ENCODE data around the gene ADSL. TPM values are rescaled to one million over a fixed set of nuclear protein-coding genes. Genes with fewer than 3 reads are reported as not detected.

The ADSL gene
- total and polyA plus RNA-seq, 2 of the 4 experiments (the other 2 are of a cell fraction), result 93.6 to 229 TPM

- ATAC-seq (ENCODE audit: low read depth) (no peak), DNase-seq (no peak)
- Histone ChIP-seq H4K5ac (ENCODE audit: low read depth, low read length) (no peak overlapping the region), H3K4me2 (ENCODE audit: low read depth, low read length) (no peak overlapping the region), H4K91ac (ENCODE audit: insufficient read depth, low read depth, low read length) (no peak overlapping the region), H3K4me3 (ENCODE audit: insufficient read depth, low read depth, low read length) (no peak overlapping the region), H3K79me1 (ENCODE audit: low read depth in 1 of 2, low read length in 2 of 2) (peaks cover 40 to 78% of the 10 kb centered on the region in 2 experiments), H3K56ac (ENCODE audit: extremely low read depth, insufficient read depth, low read length) (no peak overlapping the region), H2BK20ac (ENCODE audit: low read depth, low read length) (no peak overlapping the region), H2BK120ac (ENCODE audit: low read depth, low read length) (no peak overlapping the region), H4K20me1 (ENCODE audit: insufficient read depth, low read length) (peaks cover 33% of the 10 kb centered on the region; the same call in 1 of the 2 replicates), H3K4me1 (ENCODE audit: control insufficient read depth, insufficient read depth, low read length) (peaks cover 2% of the 10 kb centered on the region), H4K8ac (ENCODE audit: low read depth in 2 of 2, low read length in 2 of 2) (no peak overlapping the region), H3K9ac (ENCODE audit: low read depth, low read length) (no peak overlapping the region), H2AK9ac (replicated peaks; ENCODE audit: low read depth, low read length, poor library complexity) (no peak overlapping the region), H3K18ac (ENCODE audit: low read depth, low read length) (no peak overlapping the region), H3K9me3 (ENCODE audit: control insufficient read depth, insufficient read depth, low read length) (no peaks in the 10 kb centered on the region), H3K36me3 (ENCODE audit: control insufficient read depth, insufficient read depth, low read length) (peaks cover 1% of the 10 kb centered on the region; the same call in 1 of the 2 replicates), H3K14ac (replicated peaks; ENCODE audit: low read depth, low read length) (no peak overlapping the region), H2BK15ac (ENCODE audit: low read depth, low read length) (no peak overlapping the region), H3K27me3 (ENCODE audit: control insufficient read depth, insufficient read depth, low read length) (no peaks in the 10 kb centered on the region), H3K27ac (ENCODE audit: insufficient read depth, low read length) (no peak overlapping the region), H3K23ac (ENCODE audit: low read depth, low read length) (no peak overlapping the region), H2BK5ac (ENCODE audit: low read depth, low read length, poor library complexity, severe bottlenecking) (no peak overlapping the region), H3K9me1 (ENCODE audit: insufficient read depth, low read length) (peaks cover 18% of the 10 kb centered on the region), H3K4ac (ENCODE audit: low read depth, low read length) (no peak overlapping the region), H2AFZ (replicated peaks; ENCODE audit: low read length, poor library complexity) (no peak overlapping the region), H2AK5ac (ENCODE audit: low read depth, low read length) (no peak overlapping the region)
- BruUV-seq (replicated peaks), result no TSS peak
- ChIA-PET CTCF (no interaction called here), POLR2A (ENCODE audit: unreplicated experiment) (no interaction called here)
- dilution Hi-C loops (cut with HindIII; ENCODE audit: low sequenced_read_pairs, unreplicated experiment), result no loop called here
- in situ Hi-C loops (cut with MboI; ENCODE audit: low sequenced_read_pairs), result no loop called here
- WGBS, 2 experiments (ENCODE audit: extremely low coverage in 2 of 2, insufficient read length in 1 of 2), result 86% methylated on average over 1 of the region's 4 CpGs; no CpG with 5 or more reads in 1 of the 2 experiments
- intact Hi-C loops (cut with micrococcal nuclease), result no loop called here
- TF ChIP-seq MXI1 (IDR thresholded peaks at IDR 0.05; ENCODE audit: borderline replicate concordance, low read depth, low read length) (no peak), MAZ (IDR thresholded peaks at IDR 0.05; ENCODE audit: borderline replicate concordance, low read depth, low read length) (no peak), FOS (IDR thresholded peaks at IDR 0.05; ENCODE audit: low read depth, low read length) (no peak), POLR2A (IDR thresholded peaks at IDR 0.05; ENCODE audit: low read depth, low read length) (no peak), CEBPB (IDR thresholded peaks at IDR 0.05; ENCODE audit: low read depth, low read length) (no peak), CTCF (conservative IDR thresholded peaks at IDR 0.05; ENCODE audit: low read depth, low read length) (no peak), BHLHE40 (IDR thresholded peaks at IDR 0.05; ENCODE audit: low read depth, low read length) (no peak), RAD21 (IDR thresholded peaks at IDR 0.05; ENCODE audit: low read length) (no peak), USF2 (IDR thresholded peaks at IDR 0.05; ENCODE audit: low read depth, low read length) (no peak), NFE2L2 (IDR thresholded peaks at IDR 0.05; ENCODE audit: low read depth, low read length) (no peak)
- TF ChIP-seq, protein P1, sequence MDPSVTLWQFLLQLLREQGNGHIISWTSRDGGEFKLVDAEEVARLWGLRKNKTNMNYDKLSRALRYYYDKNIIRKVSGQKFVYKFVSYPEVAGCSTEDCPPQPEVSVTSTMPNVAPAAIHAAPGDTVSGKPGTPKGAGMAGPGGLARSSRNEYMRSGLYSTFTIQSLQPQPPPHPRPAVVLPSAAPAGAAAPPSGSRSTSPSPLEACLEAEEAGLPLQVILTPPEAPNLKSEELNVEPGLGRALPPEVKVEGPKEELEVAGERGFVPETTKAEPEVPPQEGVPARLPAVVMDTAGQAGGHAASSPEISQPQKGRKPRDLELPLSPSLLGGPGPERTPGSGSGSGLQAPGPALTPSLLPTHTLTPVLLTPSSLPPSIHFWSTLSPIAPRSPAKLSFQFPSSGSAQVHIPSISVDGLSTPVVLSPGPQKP (IDR thresholded peaks at IDR 0.05; ENCODE audit: borderline replicate concordance, low read depth, low read length), result no peak
These were observed 41.9 kb downstream of the ADSL start for GRCh38 chr22:40388231-40388630.
